NK-92 treated with Interleukin-12 subunit alpha and Interleukin-12 subunit beta, amount 100 ng/mL, for 24 hours (cell line): ENCODE measurements around the gene PMP22.
"Not testable (repeated sequence)": the region's sequence is repeated elsewhere in the genome, so short reads cannot be mapped to it uniquely, and the experiment has no call there.

ENCODE experiments used
- DNase-seq: peaks from one replicate; lab custom pipeline; 2025; lab: John Stamatoyannopoulos, UW

Gene PMP22

GRCh38 chr17:15255713-15256454 is 9.2 kb downstream of the PMP22 start:
- DNase-seq = no peak

- DNase-seq = no peak
Observed at GRCh38 chr17:15250135-15250860, 14.8 kb downstream of the PMP22 start.

GRCh38 chr17:15249487-15249886 is 15.6 kb downstream of the PMP22 start:
- no peak for DNase-seq

- no peak for DNase-seq
Observed at GRCh38 chr17:15247891-15248529, 17.1 kb downstream of the PMP22 start.

GRCh38 chr17:15245054-15245453 is 20.1 kb downstream of the PMP22 start:
- no peak for DNase-seq

- no peak for DNase-seq
Observed at GRCh38 chr17:15240644-15241043, 24.5 kb downstream of the PMP22 start.

- no peak for DNase-seq
Observed at GRCh38 chr17:15239491-15239890, 25.6 kb downstream of the PMP22 start.

- no peak for DNase-seq
Observed at GRCh38 chr17:15238676-15239422, 26.3 kb downstream of the PMP22 start.

- DNase-seq = no peak
Observed at GRCh38 chr17:15238057-15238456, 27.1 kb downstream of the PMP22 start.

GRCh38 chr17:15237106-15237425 is 28.1 kb downstream of the PMP22 start:
- no peak for DNase-seq

GRCh38 chr17:15236281-15237105 is 28.6 kb downstream of the PMP22 start:
- no peak for DNase-seq

GRCh38 chr17:15233971-15234370 is 31.2 kb downstream of the PMP22 start:
- DNase-seq = no peak

GRCh38 chr17:15233022-15233805 is 31.9 kb downstream of the PMP22 start:
- no peak for DNase-seq

- no peak for DNase-seq
Observed at GRCh38 chr17:15232517-15232915, 32.6 kb downstream of the PMP22 start.

- no peak for DNase-seq
Observed at GRCh38 chr17:15231851-15232516, 33.1 kb downstream of the PMP22 start.

GRCh38 chr17:15230866-15231265 is 34.3 kb downstream of the PMP22 start:
- DNase-seq = no peak

GRCh38 chr17:15221827-15222226 is 43.3 kb downstream of the PMP22 start:
- not testable (repeated sequence) for DNase-seq

- DNase-seq = no peak
Observed at GRCh38 chr17:15220785-15221184, 44.3 kb downstream of the PMP22 start.

GRCh38 chr17:15216481-15216880 is 48.6 kb downstream of the PMP22 start:
- no peak for DNase-seq

GRCh38 chr17:15213381-15214087 is 51.6 kb downstream of the PMP22 start:
- no peak for DNase-seq
